Thyroid gland (tissue), 4 donors: Measurements from ENCODE around the gene LOXL4. TPM values are rescaled to one million over a fixed set of nuclear protein-coding genes. Genes with fewer than 3 reads are reported as not detected.

Source experiments
- DNase-seq, 2 donors: peaks; one replicate each; pipeline ENCODE4 v3.0.0-alpha.2; 2019
- H3K27ac ChIP-seq, 3 donors: fragments of 200-600 bp; sonication (generic); 1 replicate in 2 of 3; 2 replicates in 1 of 3; pipeline ENCODE4 v1.5.1; 2016 to 2019; ENCODE audit warnings: mild to moderate bottlenecking in 1 of 3, moderate library complexity in 1 of 3
- H3K27me3 ChIP-seq: fragments of 200-600 bp; sonication (generic); one replicate; pipeline ENCODE4 v1.5.1; 2019
- H3K36me3 ChIP-seq, 2 donors: fragments of 200-600 bp; sonication (generic); one replicate each; pipeline ENCODE4 v1.5.1; 2016 to 2019
- H3K4me1 ChIP-seq, 2 donors: fragments of 200-600 bp; sonication (generic); one replicate each; pipeline ENCODE4 v1.5.1; 2017 to 2019
- H3K4me3 ChIP-seq, 3 donors: fragments of 200-600 bp; sonication (generic); replicated peaks in 1 of 3; 1 replicate in 2 of 3; 2 replicates in 1 of 3; pipeline ENCODE4 v1.5.1; 2016; ENCODE audit warnings: mild to moderate bottlenecking in 1 of 3
- H3K9me3 ChIP-seq: fragments of 200-600 bp; sonication (generic); one replicate; pipeline ENCODE4 v1.5.1; 2017
- POLR2A ChIP-seq, 2 donors: fragments of 450-650 bp; IDR thresholded peaks; one replicate each; pipeline ENCODE4 v1.6.1; 2017; ENCODE audit warnings: antibody characterized with exemption in 2 of 2, mild to moderate bottlenecking in 2 of 2, moderate library complexity in 1 of 2
- WGBS, 2 donors: methylation state at CpG; one replicate each; pipeline ENCODE4 v1.1.5; 2017; 5-methylcytosine and 5-hydroxymethylcytosine counted together
- intact Hi-C: fragments of 100-400 bp; cut with DNase I; formaldehyde crosslinking; loops from one replicate; pipeline ENCODE4 v1.15.1; 2023
- total RNA-seq, 4 donors: library from RNA; depleted of rRNA; stranded (reverse); fragments of >200 nt; gene quantifications; one replicate each; pipeline ENCODE4 v1.2.3, GENCODE V29; 2016
- TF ChIP-seq, protein P1 (sequence below), 6 experiments: fragments of 200-600 bp in 3 of 6; fragments of 450-650 bp in 3 of 6; sonication (generic) in 3 of 6; IDR thresholded peaks; one replicate each; pipeline ENCODE4 v1.5.1; 2016 to 2019; ENCODE audit warnings: antibody characterized with exemption in 6 of 6, mild to moderate bottlenecking in 2 of 6, inconsistent platforms in 1 of 6, moderate library complexity in 1 of 6

LOXL4 gene
- total RNA-seq, 4 donors from 2014 or later: 11.9 to 20.5 (median 15.3) TPM

DNA sequence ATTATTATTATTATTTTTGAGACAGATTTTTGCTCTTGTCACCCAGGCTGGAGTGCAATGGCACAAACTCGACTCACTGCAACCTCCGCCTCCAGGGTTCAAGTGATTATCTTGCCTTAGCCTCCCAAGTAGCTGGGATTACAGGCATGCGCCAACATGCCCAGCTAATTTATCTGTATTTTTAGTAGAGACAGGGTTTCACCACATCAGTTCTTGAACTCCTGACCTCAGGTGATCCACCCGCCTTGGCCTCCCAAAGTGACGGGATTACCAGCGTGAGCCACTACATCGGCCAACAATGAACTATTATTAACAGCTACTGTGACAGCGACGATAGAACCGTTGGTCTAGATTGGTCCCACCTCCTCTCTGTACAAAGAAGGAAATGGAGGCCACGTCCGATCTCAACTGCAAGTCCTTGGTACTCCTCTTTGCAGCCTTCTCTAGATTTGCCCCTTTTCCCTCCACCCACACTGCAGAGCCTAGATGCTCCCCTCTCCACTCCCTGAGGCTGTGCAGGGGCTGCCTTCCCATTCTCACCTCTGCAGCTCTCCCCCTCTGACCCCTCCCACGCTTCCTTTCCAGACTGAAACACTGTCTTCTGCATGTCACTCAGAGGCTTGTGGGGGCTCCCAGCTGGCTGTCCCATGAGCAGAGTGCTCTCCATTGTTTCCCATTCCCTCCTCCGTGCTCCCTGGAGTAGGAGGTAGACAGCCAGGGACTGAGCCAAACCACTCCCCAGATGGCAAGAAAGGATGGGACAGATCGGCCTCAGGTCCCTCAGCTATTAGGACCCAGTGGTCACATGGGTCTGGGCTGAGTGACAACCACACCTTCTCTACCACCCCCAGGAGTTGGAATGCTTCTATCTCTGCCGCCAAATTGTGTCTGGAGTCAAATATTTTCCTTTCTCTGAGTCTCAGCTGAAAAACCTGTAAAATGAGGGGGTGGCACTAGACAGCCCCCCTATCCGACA lies 2.3 kb downstream of the LOXL4 start:
- H3K36me3 ChIP-seq: no peaks in the 10 kb centered on the region
- no peak for TF ChIP-seq POLR2A (IDR thresholded peaks at IDR 0.05)
- TF ChIP-seq, protein P1, sequence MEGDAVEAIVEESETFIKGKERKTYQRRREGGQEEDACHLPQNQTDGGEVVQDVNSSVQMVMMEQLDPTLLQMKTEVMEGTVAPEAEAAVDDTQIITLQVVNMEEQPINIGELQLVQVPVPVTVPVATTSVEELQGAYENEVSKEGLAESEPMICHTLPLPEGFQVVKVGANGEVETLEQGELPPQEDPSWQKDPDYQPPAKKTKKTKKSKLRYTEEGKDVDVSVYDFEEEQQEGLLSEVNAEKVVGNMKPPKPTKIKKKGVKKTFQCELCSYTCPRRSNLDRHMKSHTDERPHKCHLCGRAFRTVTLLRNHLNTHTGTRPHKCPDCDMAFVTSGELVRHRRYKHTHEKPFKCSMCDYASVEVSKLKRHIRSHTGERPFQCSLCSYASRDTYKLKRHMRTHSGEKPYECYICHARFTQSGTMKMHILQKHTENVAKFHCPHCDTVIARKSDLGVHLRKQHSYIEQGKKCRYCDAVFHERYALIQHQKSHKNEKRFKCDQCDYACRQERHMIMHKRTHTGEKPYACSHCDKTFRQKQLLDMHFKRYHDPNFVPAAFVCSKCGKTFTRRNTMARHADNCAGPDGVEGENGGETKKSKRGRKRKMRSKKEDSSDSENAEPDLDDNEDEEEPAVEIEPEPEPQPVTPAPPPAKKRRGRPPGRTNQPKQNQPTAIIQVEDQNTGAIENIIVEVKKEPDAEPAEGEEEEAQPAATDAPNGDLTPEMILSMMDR (IDR thresholded peaks at IDR 0.05): no peak
- no peaks in the 10 kb centered on the region for H3K27me3 ChIP-seq
- 76 to 86% methylated on average over 15 to 17 of the region's 17 CpGs for WGBS, 2 donors
- intact Hi-C loops: no loop called here
- peak; percentile 40 to 55 for DNase-seq
- no peaks in the 10 kb centered on the region for H3K9me3 ChIP-seq
- peak overlapping the region; percentile 38 to 90 (median 86) for H3K27ac ChIP-seq
- H3K4me1 ChIP-seq: peaks cover 33 to 50% of the 10 kb centered on the region in 2 donors
- H3K4me3 ChIP-seq: no peak overlapping the region

DNA sequence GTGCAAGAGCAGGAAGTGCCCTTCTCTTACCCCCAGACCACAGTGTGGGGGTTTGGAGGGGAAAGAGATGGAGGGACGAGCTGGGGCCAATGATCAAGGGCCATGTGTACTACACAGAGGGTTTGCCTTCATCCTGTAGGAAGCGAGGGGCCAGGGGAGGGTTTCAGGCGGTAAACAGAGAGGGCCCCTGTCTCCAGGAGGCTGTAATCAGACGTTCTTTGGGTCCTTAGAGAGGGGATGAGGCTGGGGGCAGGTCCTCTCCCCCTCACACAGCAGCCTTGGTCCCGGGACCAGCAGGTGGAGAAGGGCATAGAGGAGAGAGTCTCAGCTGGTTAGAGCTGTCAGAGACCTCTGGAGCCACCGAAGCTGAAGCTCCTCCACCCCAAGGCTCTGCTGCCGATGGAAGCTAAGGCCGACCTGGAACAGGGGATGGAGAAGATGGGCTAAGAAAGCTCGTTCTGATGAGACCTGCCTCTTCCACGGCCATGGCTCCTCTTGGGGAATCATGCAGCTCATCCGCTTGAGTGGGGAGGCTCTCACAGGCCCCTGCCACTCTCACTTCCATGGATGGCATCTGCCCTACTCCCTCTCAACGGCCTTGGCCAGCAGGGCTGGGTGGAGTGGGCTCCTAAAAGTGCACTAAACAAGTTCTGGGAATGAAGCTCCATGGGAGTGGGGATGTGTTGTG lies 3.5 kb downstream of the LOXL4 start:
- TF ChIP-seq, protein P1 (IDR thresholded peaks at IDR 0.05): no peak
- TF ChIP-seq POLR2A (IDR thresholded peaks at IDR 0.05): no peak
- Histone ChIP-seq H3K4me1 (peaks cover 25 to 45% of the 10 kb centered on the region in 2 donors), H3K36me3 (no peaks in the 10 kb centered on the region), H3K27me3 (no peaks in the 10 kb centered on the region), H3K27ac (no peak overlapping the region), H3K4me3 (no peak overlapping the region), H3K9me3 (no peaks in the 10 kb centered on the region)
- DNase-seq: no peak
- intact Hi-C loops: no loop called here
- WGBS, 2 donors: 82 to 84% methylated on average over 12 of the region's 12 CpGs

DNA sequence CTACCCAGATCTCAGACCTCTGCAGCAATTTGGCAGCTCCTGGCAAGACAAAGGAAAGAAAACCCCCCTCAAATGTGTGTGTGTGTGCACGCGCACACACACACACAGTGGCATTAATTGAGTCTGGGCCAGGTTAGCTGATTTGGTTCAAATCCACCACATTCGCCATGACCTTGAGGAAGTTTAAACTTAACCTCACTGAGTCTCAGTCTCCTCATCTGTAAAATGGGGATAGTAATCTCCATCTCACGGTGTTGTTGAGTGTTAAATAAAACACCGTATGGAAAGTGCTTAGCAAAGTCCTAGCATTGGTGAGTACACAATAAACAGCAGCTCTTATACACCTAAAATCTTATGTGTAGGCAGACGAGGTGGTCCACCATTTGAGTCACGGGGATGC lies 4.9 kb downstream of the LOXL4 start:
- intact Hi-C loops: no loop called here
- Histone ChIP-seq H3K4me3 (no peak overlapping the region), H3K9me3 (no peaks in the 10 kb centered on the region), H3K4me1 (peaks cover 16 to 34% of the 10 kb centered on the region in 2 donors), H3K36me3 (no peaks in the 10 kb centered on the region), H3K27ac (peak overlapping the region in 1 of 3 donors; percentile 28), H3K27me3 (no peaks in the 10 kb centered on the region)
- no peak for DNase-seq
- 94% methylated on average over 7 of the region's 7 CpGs for WGBS, 2 donors
- no peak for TF ChIP-seq POLR2A (IDR thresholded peaks at IDR 0.05)
- TF ChIP-seq, protein P1 (IDR thresholded peaks at IDR 0.05): no peak

DNA sequence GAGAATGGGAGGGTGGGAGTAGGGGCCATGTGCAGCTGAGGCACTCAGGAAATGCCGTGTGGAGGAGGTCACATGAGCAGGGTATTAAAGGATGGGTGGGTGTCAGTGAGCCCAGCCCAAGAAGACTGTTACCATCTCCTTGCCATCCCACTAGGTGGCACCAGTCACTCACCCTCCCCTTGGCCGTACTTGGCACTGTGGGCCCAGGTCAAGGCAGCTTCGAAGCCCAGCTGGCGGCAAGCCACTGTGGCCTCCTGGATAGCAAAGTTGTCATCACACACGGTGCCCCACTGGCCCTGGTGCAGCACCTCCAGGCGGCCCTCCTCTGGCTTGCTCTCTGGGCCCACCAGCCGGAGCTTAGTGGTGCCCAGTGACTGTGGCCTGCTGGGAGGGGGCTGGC lies 5.4 kb downstream of the LOXL4 start:
- DNase-seq: peak; percentile 69 to 70
- H3K36me3 ChIP-seq: no peaks in the 10 kb centered on the region
- peaks cover 12 to 30% of the 10 kb centered on the region in 2 donors for H3K4me1 ChIP-seq
- peak overlapping the region in 1 of 3 donors; percentile 28 for H3K27ac ChIP-seq
- H3K4me3 ChIP-seq: no peak overlapping the region
- no peaks in the 10 kb centered on the region for H3K27me3 ChIP-seq
- WGBS, 2 donors: 75 to 78% methylated on average over 4 to 7 of the region's 7 CpGs
- no peaks in the 10 kb centered on the region for H3K9me3 ChIP-seq
- intact Hi-C loops: no loop called here
- TF ChIP-seq POLR2A (IDR thresholded peaks at IDR 0.05): no peak
- TF ChIP-seq, protein P1 (IDR thresholded peaks at IDR 0.05): peak in 4 of 6 experiments; percentile 47 to 66 (median 50)
